Fibroblast of the conjunctiva (primary cell): Measurements from ENCODE around the gene CHN2.

Source experiments
- DNase-seq: peaks from one replicate; pipeline ENCODE4 v3.0.0-alpha.2; 2010; ENCODE audit warnings: low read depth

CHN2 gene

DNA sequence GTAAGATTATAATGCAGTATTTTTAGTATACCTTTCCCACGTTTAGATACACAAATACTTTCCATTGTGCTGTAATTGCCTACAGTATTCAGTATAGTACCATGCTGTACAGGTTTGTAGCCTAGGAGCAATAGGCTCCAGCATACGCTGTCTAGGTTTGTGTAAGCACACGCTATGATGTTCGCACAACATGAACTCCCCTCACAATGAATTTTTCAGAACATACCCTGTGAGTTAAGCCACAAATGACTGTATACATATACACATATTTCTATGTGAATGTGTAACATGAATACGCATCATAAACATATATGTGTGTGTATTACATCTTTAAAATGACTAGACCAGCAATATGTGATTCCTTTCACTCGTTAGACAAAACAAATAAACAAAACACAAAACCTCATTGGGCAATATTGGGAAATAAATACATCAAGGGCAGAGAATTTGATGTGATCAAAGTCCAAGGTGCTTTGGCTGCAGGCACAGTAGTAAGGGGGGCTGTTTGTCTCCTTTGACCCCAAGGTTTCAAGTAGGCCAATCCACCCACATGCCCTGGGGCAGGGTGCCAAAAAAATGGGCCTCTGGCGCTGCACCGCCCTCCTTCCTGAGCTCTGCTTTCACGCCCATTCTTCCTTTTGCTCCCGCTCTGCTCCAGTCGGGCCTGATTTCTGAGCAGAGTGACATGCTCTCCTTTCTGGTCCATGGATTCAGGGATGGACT lies 33.9 kb downstream of the CHN2 start:
- DNase-seq: no peak

DNA sequence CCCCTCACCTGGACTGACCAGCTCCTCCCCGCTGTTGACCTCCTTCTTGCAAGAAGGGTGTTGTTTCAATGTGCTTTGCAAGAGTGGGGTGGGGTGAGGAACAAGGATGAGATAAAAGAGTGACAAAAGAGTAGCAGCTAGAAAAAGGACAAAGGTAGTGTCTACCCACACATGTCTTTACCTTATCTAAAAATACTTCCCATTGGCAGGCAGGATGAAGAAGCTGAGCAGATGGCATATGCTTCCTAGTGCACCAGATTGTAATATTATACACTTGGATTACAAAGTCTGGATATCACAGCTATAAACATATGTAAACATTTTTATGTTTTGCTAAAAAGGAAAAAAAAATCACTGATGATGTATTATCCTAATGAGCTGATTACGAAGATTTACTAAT lies 34.5 kb downstream of the CHN2 start:
- no peak for DNase-seq

DNA sequence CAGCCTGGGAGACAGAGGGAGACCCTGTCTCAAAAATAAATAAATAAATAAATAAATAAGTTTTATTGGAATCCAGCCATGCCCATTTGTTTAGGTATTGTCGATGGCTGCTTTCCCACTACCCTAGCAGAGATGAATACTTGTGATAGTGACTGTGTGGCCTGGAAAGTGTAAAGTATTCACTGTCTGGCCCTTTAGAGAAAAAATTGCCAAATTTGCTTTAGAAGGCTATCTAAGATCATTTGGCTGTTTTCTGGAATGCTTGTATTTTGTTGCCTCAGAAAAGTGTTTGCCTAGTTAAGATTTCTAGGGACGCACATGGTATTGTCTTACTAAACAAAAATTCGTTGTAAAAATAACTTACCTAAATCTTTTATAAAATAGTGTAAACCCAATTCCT lies 35.4 kb downstream of the CHN2 start:
- DNase-seq: no peak

DNA sequence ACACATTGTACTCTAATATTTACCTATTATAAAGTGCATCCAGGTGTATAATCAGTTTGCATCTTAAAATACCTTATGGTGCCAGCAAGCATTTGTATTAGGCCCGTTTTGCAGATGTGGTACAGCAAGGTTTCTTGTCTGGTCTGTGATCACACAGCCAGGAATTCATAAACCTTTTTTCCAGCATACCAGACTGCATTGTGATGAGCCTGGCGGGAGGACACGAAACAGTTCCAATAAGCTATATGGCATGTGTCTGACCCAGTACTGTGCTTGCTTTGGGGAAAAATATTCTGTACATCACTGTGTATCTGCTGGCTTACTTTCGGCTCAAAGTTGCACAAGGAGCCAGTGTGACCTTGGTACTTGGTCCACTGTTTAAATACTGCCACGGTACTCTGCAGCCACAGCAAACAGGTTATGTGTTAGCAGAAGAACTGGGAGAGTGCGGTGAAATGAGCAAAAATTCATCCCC lies 36.3 kb downstream of the CHN2 start:
- no peak for DNase-seq

DNA sequence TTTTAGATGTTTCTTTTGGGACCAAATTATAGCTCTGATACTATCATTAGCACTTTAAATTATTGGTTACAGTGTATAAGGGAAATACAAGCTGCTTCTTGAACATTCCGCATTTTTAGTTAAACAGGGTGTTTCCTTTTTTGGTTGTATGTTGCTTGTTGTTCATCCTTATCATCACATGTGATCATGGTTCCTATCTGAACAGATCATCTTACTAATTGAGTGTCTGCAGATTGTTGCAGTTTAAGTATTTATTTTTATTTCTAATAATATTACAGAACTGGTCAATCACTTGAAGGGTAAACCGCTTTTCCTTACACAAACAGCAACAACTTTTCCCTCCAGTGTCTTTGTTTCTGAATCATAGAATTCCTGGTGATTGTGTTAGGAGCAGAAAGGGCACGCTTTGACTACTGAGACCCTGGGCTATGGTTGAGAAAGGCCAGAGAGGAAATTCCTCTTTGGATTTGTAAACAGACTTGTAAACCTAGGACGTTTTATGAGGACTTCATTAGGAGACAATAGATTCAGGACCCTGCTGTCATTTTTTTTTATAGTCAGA lies 37.2 kb downstream of the CHN2 start:
- no peak for DNase-seq

DNA sequence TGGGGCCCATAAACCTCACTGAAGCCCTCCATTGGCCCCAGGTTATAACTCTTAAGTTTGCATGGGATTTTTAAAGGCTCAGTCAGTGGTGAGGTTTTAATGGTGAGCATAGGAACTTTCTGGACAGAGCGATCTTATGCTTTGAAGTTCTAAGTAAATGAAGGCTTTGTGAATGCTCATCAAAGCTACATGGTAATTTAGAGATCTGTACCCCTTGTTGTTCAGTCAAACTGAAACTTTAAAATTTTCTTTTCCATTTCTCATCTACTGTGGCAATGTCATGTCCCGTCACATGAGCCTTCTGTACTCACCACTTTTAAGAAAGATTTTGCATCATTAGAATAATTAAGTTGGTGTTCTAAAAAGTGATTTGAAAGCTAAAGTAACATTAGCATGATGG lies 39.9 kb downstream of the CHN2 start:
- DNase-seq: no peak

DNA sequence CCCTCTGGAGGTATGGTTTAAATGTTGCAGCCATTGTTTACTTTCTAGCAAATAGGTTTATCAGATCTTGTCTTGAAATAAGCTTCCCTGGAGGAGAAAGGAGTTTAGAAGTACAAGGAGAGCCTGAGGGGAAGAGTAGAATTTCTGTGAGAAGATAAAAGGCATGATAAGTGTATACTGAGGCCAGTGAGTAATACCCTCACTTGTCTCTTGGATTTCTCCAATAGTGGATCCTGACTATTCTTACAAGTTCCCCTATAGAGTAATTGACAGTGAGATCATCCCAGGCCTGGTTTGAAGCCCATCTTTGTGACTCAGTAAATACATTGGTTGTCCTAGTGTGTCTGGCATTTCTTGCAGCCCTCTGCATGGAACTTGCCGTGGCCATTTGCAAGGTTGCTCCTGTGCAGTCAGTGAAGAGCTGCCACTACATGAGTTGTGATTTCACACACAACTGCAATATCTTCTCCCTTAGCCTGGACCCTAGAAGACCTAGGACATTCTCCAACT lies 41.6 kb downstream of the CHN2 start:
- DNase-seq: no peak

DNA sequence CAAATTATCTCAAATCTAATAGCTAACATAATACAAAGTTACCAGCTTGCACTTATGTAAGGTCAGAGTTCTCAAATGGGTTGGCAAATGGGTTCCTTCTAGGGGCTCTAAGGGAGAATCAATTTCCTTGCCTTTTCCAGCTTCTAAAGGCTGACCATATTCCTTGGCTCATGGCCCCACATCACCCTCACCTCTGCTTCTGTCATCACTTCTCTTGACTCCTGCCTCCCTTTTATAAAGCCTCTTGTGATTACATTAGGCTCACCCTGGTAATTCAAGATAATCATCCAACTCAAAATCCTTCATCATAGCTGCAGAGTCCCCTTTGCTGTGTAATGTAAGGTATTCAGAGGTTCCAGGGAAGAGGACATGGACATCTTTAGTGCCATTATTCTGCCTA lies 42.1 kb downstream of the CHN2 start:
- DNase-seq: no peak

DNA sequence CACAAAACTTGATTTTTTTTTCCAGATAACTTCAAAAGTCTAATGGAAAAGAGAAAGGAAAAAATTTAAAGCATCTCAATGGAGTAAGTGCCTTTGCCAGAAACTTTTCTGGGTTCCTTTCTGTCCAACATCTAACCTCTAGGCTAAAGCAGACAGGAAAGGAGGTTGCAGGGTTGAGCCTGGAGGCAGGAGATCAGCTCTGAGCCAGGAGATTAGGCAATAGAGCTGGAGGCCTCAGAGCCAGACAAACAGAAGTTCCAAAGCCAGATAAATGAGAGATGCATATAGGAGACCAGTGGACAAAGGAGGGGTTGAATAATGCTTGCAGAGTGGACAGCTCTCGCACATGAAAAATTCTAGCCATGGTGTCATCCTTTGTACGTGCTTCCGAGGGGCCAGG lies 42.9 kb downstream of the CHN2 start:
- no peak for DNase-seq

DNA sequence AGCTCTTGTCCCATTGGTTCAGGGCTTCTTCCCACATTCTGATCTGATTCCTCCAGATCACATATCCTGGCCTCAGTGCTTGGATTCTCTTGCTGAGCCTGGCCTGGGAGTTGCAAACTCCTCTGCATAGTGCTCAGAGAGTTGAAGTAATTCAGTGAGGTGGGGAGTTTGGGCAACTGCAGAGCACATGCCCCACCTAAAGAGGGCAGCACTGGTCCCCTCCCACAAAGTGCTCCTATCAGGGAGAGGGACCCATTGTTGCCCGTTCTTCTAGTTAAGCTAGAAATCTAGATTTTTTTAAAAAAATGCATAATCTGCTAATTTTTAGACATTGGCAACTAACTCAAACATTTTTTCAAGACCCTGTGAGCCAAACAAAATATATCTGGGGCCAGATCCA lies 45.1 kb downstream of the CHN2 start:
- DNase-seq: no peak

DNA sequence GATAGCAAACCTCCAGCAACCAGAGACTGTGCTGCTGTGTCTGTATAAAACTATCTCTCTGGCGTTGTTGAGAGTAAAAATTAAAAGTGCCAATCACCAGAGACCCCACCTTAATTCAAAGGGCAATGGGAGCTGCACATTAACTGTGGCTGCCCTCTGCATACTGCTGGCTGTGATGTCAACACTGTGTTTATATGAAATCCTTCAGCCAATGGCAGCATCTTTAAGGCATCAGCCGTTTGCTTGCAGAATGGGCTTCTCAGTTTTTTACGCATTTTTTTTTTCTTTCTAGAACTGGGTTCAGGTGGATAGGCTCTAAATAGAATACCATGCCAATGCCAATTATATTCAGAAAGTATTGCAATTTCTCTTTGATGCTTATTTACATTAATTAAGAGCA lies 47.7 kb downstream of the CHN2 start:
- DNase-seq: no peak

DNA sequence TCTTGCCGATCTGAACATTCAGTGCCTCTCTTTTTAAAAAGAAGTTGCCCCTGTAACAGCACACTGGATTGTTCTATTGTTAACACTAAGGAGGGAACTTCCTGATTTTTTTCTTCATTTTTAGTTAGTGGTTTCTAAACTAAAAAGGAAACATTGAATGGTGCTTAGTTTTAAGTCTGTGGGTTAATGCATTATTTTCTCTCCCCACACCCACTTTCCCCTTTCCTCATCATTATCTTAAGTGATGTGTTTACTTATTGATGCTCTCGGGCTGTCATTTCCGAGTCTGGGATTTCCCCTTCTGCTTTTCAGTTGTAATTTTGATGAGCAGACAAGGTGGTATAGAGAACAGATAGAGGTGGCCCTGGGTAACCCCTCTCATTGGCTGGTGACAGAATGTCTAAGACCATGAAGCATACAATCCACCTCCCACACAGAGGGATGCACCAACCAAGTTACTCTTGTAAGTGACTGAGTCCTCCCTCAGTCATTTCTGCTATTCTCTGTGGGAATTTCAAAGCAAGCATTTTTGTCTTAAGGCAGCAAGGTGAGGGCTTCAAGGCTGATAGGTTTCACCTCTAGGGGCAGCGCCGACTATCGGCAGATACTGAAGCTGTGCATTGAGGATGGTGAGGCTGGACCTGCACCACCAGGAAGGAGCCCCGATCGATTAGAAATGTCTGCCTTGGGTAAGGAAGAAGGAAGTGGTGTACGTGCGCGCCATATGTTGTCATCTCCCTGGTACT lies 49.5 kb downstream of the CHN2 start:
- no peak for DNase-seq

DNA sequence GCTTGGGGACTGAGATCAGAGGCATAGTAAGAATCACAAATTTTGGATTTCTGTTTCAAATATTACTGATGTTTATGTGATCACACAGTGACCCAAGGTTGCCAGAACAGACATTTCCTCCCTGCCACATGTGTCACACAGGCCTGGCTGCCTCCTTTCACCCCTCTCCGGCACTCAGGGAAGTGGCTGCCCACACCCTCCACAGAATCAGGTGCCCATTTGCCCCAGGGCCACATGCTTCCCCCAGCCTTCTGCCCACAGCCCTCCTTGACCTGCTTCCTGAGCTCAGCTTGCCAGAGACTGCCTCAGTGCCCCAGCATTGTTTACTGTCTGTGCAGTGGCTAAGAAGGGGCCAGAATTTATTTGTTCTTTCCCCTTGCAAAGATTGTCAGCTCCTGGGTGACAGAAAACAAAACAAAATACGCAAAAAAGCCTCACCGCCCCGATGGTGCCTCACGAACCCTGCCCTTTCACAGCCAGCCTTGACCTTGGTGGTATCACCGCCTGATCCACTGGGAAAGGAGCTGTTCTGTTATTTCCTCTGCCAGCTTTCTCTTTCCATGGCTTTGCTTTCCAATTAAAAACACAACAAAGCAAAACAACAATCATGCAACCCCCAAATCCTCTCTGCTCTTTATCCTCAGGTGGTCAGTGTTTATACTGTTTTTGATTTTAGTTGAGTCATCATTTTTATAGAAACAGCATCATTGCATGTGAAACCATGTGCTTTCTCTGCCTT lies 52.8 kb downstream of the CHN2 start:
- DNase-seq: no peak

DNA sequence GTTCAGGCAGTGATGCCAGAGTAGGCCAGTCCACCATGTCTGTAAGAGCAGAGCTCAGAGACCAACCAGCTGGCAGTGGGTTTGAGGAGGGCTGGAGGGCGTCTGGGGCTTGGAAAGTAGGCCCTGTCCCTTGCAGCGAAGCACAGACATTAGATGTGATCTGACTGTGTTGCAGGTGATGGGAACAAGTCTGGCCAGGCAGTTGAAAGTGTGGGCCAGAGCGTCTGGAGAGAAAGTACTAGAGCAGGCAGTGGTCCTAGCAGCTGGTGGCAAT lies 53.3 kb downstream of the CHN2 start:
- DNase-seq: no peak

DNA sequence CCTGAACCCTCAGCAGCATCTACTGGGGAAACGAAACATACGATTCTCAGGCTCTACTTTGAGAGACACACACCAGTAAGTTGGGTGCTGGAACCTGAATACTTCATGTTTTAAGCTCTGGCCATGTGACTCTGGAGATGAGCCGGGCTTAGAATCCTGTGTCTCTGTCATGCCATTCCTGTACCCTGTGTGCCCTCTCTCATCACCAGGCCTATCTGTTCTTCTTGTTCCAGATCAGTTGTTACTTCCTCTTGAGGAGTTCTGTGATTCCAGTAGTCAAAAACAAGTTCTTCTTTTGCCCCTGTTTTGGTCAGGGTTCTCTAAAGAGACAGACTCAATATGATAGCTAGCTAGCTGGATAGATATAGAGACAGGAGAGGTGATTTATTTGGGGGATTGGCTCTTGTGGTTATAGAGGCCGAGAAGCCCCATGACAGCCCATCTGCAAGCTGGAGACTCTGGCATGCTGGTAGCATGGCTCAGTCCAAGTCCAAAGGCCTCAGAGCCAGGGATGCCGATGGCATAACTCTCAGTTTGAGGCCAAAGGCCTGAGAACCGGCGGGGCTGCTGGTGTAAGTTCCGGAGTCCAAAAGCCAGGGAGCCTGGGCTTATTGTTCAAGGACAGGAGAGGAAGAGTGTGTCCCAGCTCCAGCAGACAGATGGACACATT lies 54.3 kb downstream of the CHN2 start:
- DNase-seq: no peak

DNA sequence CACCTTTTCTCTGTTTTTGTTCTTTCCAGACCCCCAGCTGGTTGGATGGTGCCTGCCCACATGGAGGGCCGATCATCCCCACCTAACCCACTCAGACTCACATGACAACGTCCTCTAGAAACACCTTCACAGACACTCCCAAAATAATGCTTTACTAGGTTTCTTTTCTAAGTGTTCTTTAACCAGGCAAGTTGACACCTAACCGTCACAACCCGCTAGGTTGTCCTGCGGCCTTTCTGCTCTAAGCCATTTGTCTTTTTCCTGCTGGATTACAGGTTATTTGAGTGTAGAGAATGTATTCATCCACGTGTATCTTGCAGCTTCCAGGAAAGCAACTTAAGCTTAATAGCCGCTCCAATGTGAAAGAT lies 54.8 kb downstream of the CHN2 start:
- DNase-seq: no peak

DNA sequence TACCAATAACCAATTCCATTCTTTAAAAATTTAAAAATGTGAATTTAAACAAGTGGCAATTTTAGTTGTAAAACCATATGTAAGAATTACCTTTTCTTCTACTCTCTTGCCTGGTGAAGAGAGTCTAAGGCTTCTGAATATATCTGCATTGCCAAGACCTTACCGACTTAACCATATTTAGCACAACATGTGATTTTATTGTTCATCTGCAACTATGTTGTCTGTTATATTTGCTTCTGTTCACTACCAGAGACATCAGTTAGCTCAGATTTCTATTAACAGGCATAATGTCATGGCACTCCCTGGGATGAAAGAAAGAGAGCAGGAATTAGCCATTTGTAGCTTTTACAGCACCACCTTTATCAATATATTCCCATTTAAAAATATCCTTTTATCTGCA lies 55.3 kb downstream of the CHN2 start:
- DNase-seq: no peak

DNA sequence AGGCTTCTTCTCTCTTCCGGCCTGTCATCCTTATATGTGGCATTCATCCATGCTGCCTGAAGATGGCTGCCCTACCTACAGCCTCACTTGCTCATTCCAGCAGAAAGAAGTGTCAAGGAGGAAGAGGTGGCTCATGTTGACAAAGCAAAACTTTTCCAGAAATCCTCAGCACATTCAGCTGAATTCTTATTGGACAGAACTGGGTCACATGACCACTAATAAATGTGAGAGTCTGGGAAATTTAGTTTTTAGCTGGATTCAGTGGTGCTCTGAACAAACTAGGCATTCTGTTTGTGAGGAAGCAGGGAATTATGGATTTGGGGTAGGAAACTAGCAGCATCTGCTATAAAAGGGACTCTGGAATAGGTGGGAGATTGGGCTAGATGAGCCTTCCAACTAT lies 58.6 kb downstream of the CHN2 start:
- DNase-seq: no peak

DNA sequence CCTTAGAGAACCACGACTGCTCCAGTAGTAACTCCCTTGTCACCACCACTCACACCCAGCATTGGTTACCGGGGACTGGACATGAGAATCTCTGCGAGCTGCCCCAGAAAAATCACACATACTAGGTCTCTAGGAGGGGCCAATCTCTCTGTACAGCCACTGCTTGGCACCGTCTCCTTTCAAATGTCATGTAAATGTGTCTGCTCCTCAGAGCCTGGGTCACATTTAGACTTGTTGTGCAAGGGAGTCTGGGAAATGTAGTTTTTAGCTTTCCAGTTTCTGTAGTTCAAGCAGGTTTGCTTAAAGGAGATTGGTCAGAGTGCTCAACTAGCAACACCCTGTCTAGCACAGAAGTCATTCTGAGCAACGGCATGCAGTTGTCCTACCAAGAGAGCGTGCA lies 60.0 kb downstream of the CHN2 start:
- DNase-seq: no peak

DNA sequence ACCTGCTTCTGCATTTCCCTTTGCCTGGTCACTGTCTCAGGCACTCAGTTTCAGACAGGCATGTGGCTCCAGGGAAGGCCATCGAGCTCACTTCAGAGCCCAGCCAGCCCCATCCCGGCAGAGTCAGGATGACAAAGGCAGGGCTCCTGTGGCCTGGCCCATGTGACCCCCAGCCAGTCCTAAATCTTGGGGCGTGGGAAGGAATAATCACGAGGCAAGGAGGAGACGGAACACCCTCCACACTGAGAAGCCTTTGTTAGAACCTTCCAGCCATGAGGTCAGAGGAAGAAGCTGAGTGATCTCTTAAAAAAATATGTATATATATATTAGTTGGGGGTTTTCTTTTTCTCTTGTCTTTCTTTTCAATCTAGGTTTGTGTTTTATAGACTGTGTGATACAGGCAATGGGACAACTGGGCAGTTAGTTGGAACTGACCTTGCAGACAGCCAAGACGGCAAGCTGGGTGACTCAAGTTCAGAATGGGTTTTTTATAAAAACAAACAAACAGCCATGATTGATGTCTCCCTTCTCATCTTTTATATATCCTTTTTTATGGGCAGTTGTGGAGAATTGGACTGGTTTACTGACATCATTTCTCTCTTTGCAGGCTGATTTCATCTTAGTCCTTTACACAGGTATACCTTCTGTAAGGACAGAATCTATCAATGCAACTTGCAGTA lies 60.8 kb downstream of the CHN2 start:
- no peak for DNase-seq

DNA sequence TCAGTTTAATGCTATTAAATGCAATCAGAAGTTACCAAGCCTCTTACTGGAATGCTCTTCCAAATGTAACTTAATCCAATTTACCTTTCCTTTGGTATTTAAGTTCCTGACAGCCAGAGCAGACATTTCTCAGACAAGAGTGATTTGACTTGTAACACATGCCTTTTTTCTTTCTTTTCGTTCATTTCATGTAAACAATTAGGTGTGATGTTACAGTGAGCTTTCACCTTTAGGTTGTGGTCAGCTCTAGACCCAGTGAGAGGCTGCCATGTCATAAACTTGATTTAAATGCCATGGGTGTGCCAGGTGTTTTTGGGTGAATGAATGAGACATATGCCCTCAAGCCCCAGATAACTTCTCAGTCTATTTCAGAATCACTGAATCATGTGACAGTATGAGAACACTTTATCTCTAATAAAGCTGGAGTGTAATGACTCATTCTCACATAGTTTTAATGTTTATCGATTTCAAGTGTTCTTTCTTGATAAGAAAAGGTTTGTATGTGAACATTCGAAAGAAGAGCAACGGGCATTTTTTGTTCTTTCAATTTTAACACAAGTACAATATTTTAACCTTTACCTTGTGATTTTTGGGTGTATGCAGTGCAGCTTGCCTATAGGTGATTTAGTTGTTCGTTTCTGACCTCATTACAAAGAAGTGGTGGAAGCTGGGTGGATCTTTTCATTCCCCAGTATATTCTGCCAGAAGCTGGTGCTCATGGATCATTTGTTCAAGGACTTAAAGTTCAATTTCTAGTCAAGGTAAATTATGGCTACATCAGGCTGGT lies 61.5 kb downstream of the CHN2 start:
- DNase-seq: no peak
